ENCODE data around the gene CLDN20. TPM values are rescaled to one million over a fixed set of nuclear protein-coding genes. Genes with fewer than 3 reads are reported as not detected.

The CLDN20 gene
- total RNA-seq, 3 donors from 2014 or later (not counting 1 experiment from before 2014, with no cell fraction given): not detected

DNA sequence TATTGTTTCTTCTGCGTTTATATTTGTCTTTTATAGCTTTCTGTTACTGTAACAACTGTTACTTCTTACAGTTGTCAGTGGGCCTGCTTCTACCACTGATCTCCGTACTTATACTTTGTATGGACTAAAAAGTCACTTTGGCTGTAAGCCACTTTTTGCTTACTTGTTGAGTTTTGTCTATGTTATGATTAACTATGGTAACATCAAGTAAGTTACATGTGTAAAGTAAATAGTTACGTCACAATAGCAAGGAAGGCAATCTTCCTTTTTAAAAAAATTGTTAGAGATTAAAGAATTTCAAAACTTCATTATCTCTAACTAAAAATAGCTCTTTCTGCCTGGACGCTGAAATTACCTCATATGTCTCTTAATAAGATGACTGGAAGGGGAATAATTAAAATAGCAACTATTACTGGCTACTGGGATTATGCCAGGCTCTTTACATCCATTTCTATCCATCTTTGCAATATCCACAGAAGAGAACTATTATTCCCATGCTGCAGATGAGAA lies 39.6 kb downstream of the CLDN20 start:
- Mint-ChIP-seq H3K4me3 (no peak overlapping the region), H3K36me3 (no peaks in the 10 kb centered on the region), H3K27me3 (ENCODE audit: low read depth in 2 of 2) (no peaks in the 10 kb centered on the region), H3K27ac (no peak overlapping the region), H3K4me1 (no peaks in the 10 kb centered on the region), H3K9me3 (no peaks in the 10 kb centered on the region)
- TF ChIP-seq CTCF (IDR thresholded peaks at IDR 0.05): no peak
- no peaks in the 10 kb centered on the region for H3K4me1 ChIP-seq (ENCODE audit: control insufficient read depth, insufficient read depth, low read length)
- whole genome bisulfite sequencing (ENCODE audit: insufficient coverage): no CpG with 5 or more reads among the region's 4 CpGs
- no peaks in the 10 kb centered on the region for H3K9me3 ChIP-seq (ENCODE audit: control insufficient read depth, insufficient read depth, low read length)
- H3K4me3 ChIP-seq (ENCODE audit: low read length): no peak overlapping the region
- no peak overlapping the region for H3K27ac ChIP-seq (ENCODE audit: low read length)
- H3K36me3 ChIP-seq (ENCODE audit: control insufficient read depth, insufficient read depth, low read length): peaks cover 30% of the 10 kb centered on the region
- no peaks in the 10 kb centered on the region for H3K27me3 ChIP-seq (ENCODE audit: control insufficient read depth, insufficient read depth, low read length)
- intact Hi-C loops (cut with micrococcal nuclease): no loop called here
- DNase-seq (no peak), ATAC-seq (no peak)

- 98% methylated on average over 2 of the region's 2 CpGs for WGBS (ENCODE audit: insufficient coverage)
- peak overlapping the region in 1 of 2 donors; percentile 32 for H3K27ac Mint-ChIP-seq
Measured at GRCh38 chr6:155306958-155307357, 43.1 kb downstream of the CLDN20 start.

GRCh38 chr6:155309150-155309549 lies 45.3 kb downstream of the CLDN20 start:
- Mint-ChIP-seq H3K27ac (no peak overlapping the region), H3K4me1 (peaks cover 7 to 11% of the 10 kb centered on the region in 2 donors), H3K36me3 (no peaks in the 10 kb centered on the region), H3K27me3 (ENCODE audit: low read depth in 2 of 2) (no peaks in the 10 kb centered on the region), H3K4me3 (no peak overlapping the region), H3K9me3 (no peaks in the 10 kb centered on the region)
- H3K9me3 ChIP-seq (ENCODE audit: control insufficient read depth, insufficient read depth, low read length): no peaks in the 10 kb centered on the region
- intact Hi-C loops (cut with micrococcal nuclease): no loop called here
- peaks cover 3% of the 10 kb centered on the region for H3K4me1 ChIP-seq (ENCODE audit: control insufficient read depth, insufficient read depth, low read length)
- ATAC-seq: no peak
- WGBS (ENCODE audit: insufficient coverage): 100% methylated on average over 4 of the region's 4 CpGs
- H3K27me3 ChIP-seq (ENCODE audit: control insufficient read depth, insufficient read depth, low read length): no peaks in the 10 kb centered on the region
- no peak overlapping the region for H3K27ac ChIP-seq (ENCODE audit: low read length)
- peaks cover 16% of the 10 kb centered on the region for H3K36me3 ChIP-seq (ENCODE audit: control insufficient read depth, insufficient read depth, low read length)
- no peak for TF ChIP-seq CTCF (IDR thresholded peaks at IDR 0.05)
- H3K4me3 ChIP-seq (ENCODE audit: low read length): no peak overlapping the region
- no peak for DNase-seq

More at GRCh38 chr6:155306958-155307357, 43.1 kb downstream of the CLDN20 start:
- Mint-ChIP-seq H3K36me3 (no peaks in the 10 kb centered on the region), H3K4me1 (peaks cover 0 to 4% of the 10 kb centered on the region in 2 donors), H3K9me3 (no peaks in the 10 kb centered on the region), H3K4me3 (no peak overlapping the region), H3K27me3 (ENCODE audit: low read depth in 2 of 2) (no peaks in the 10 kb centered on the region)
- DNase-seq: no peak
- Histone ChIP-seq H3K27me3 (ENCODE audit: control insufficient read depth, insufficient read depth, low read length) (no peaks in the 10 kb centered on the region), H3K9me3 (ENCODE audit: control insufficient read depth, insufficient read depth, low read length) (no peaks in the 10 kb centered on the region), H3K4me1 (ENCODE audit: control insufficient read depth, insufficient read depth, low read length) (no peaks in the 10 kb centered on the region), H3K27ac (ENCODE audit: low read length) (no peak overlapping the region), H3K36me3 (ENCODE audit: control insufficient read depth, insufficient read depth, low read length) (peaks cover 27% of the 10 kb centered on the region), H3K4me3 (ENCODE audit: low read length) (no peak overlapping the region)
- peak; percentile 30 to 55 (median 44) for ATAC-seq
- TF ChIP-seq CTCF (IDR thresholded peaks at IDR 0.05): no peak
- intact Hi-C loops (cut with micrococcal nuclease): no loop called here

DNA sequence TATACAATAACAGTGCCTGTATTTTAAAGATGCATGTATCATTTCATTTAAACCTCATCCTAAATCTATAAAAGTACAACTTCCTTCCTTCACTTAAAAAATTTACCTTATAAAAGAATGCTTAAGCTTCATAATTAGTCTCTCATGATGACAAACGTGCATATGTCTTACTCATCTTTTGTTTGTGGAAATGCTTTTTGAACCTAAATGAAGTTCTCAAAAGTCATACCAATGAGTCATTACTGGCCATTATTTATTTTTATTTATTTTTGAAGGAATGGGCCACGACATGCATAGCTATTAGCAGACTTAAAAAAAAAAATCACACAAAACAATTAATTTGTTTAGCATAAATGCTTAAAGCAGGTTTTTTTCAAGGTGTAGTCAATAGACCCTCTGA lies 46.8 kb downstream of the CLDN20 start:
- ATAC-seq: no peak

More for the DNA sequence above, 46.8 kb downstream of the CLDN20 start:
- H3K9me3 ChIP-seq (ENCODE audit: control insufficient read depth, insufficient read depth, low read length): no peaks in the 10 kb centered on the region
- peaks cover 3% of the 10 kb centered on the region for H3K4me1 ChIP-seq (ENCODE audit: control insufficient read depth, insufficient read depth, low read length)
- no peak for DNase-seq
- TF ChIP-seq CTCF (IDR thresholded peaks at IDR 0.05): no peak
- H3K4me3 Mint-ChIP-seq: no peak overlapping the region
- no peaks in the 10 kb centered on the region for H3K27me3 ChIP-seq (ENCODE audit: control insufficient read depth, insufficient read depth, low read length)
- peaks cover 19 to 24% of the 10 kb centered on the region in 2 donors for H3K4me1 Mint-ChIP-seq
- H3K27me3 Mint-ChIP-seq (ENCODE audit: low read depth in 2 of 2): no peaks in the 10 kb centered on the region
- H3K27ac Mint-ChIP-seq: peak overlapping the region in 1 of 2 donors; percentile 6
- H3K4me3 ChIP-seq (ENCODE audit: low read length): no peak overlapping the region
- H3K9me3 Mint-ChIP-seq: no peaks in the 10 kb centered on the region
- WGBS (ENCODE audit: insufficient coverage): no CpG with 5 or more reads among the region's 2 CpGs
- intact Hi-C loops (cut with micrococcal nuclease): loop anchor here (5.0 kb wide), 1 partner anchor 578 kb away; the partner anchor contains the start of gene SCAF8
- no peaks in the 10 kb centered on the region for H3K36me3 Mint-ChIP-seq
- no peak overlapping the region for H3K27ac ChIP-seq (ENCODE audit: low read length)
- H3K36me3 ChIP-seq (ENCODE audit: control insufficient read depth, insufficient read depth, low read length): peaks cover 15% of the 10 kb centered on the region

All from natural killer cell (primary cell).